HG02798 (cell line): ENCODE measurements around the gene COL19A1.

Experiments used
- ATAC-seq: cut with Tn5 transposase; IDR thresholded peaks from one replicate; pipeline ENCODE4 v1.9.1; 2021; ENCODE audit warnings: mild to moderate bottlenecking; ENCODE audit not compliant: unreplicated experiment, poor library complexity

The COL19A1 gene

GRCh38 chr6:70258483-70258882 lies 392.1 kb downstream of the COL19A1 start:
- no peak for ATAC-seq
